Sigmoid colon (tissue), 4 donors: Measurements from ENCODE around the gene PTGDS.

Experiments used
- CTCF ChIP-seq, 4 experiments: fragments of 450-650 bp in 3 of 4; fragments of 200-600 bp in 1 of 4; IDR thresholded peaks; one replicate each; pipeline ENCODE4 v1.5.1; 2016 to 2019; ENCODE audit warnings: antibody characterized with exemption in 4 of 4, mild to moderate bottlenecking in 3 of 4, moderate library complexity in 2 of 4
- EP300 ChIP-seq, 4 donors: sonication (generic); formaldehyde crosslinking; IDR thresholded peaks; one replicate each; pipeline ENCODE4 v1.6.1; 2017; ENCODE audit warnings: antibody characterized with exemption in 4 of 4
- POLR2A ChIP-seq, 2 donors: fragments of 450-650 bp; IDR thresholded peaks; one replicate each; pipeline ENCODE4 v1.6.1; 2016; ENCODE audit warnings: antibody characterized with exemption in 2 of 2, mild to moderate bottlenecking in 2 of 2, moderate library complexity in 2 of 2
- POLR2AphosphoS5 ChIP-seq, 4 donors: sonication (generic); formaldehyde crosslinking; IDR thresholded peaks; one replicate each; pipeline ENCODE4 v1.6.1; 2017; ENCODE audit warnings: antibody characterized with exemption in 4 of 4

- TF ChIP-seq CTCF (IDR thresholded peaks at IDR 0.05) = no peak
- TF ChIP-seq POLR2A (IDR thresholded peaks at IDR 0.05) = no peak
- TF ChIP-seq EP300 (IDR thresholded peaks at IDR 0.05) = no peak
- TF ChIP-seq POLR2AphosphoS5 (IDR thresholded peaks at IDR 0.05) = no peak
These were observed 8.2 kb upstream of the PTGDS start for GRCh38 chr9:136969150-136969549.
